Suppressor macrophage treated with lipopolysaccharide for 4 hours (primary cell): ENCODE data around the gene SLC35F3.

Source experiments
- DNase-seq: peaks from one replicate; pipeline ENCODE4 v3.0.0-alpha.2; 2020

Gene SLC35F3

DNA sequence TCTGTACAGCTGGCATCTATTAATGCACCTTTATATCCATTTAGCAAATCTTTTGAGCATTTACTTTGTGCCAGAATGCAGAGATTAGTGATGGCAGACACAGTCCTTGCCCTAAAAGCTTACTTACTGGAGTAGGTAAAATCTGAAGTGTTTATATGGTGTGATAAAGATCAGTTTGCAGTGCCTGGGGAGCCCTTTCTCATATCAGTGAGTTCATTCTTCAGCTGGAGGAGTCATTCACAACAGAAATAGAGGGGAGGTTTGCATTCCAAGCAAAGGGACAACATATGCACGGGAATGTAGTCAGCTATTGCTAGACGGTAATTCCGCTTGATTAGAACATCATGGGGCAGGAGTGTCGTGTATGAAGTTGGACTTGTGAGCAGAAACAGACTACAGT is 8.4 kb downstream of the SLC35F3 start:
- no peak for DNase-seq

DNA sequence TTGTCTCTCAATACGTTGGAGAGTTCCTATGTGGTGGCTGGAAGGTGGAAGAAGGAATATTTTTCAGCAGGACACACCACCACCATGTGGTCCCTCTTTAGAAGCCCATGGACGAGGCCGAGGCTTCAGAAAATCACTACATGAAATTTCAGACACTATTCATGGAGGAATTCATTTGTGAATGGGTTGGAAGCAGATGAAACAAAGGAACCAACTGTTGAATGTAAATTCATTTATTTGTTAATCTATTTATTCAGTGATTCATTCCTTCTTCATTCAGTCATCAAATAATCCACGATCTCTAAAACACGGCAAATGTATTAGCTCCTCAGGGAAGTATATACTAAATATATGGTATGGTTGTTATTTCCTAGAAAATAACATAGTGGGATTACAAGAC is 12.2 kb downstream of the SLC35F3 start:
- DNase-seq: no peak

DNA sequence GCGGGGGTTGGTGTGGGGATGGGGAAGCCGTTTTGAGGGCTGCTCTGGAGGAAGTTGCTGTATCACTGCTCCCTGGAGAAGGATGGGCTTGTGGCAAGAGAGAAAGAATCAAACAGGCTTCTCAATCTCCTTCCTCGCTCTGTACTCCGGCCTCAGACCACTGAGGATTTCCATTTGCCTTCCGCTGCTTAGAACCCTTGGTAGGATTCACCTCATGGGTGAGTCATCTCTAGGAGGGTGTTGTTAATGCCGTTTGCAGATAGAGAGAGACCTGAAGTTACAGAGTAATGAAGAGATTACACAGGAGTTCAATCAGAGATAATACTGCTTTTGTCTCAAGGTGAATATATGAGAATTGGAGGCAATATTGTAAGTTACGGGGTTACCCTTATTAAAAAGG is 15.3 kb downstream of the SLC35F3 start:
- DNase-seq: no peak

DNA sequence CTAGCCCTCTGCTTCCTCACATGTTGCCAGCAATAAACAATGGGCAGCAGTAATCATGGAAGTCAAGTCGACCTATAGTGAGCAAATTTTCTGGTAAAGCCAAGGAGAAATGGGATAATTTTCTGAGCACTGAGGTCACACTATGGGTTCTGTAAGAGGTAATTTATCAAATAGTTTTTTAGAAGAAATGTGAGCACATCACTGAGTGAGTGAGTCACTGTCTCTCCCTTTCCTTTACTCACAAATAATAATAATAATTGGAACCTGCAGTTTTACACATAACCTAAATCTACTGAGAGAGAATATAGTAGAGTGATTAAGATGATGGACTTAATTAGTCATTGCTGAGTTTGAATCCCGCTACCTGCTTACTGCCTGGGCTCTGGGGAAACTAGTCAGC is 23.6 kb downstream of the SLC35F3 start:
- DNase-seq: no peak

DNA sequence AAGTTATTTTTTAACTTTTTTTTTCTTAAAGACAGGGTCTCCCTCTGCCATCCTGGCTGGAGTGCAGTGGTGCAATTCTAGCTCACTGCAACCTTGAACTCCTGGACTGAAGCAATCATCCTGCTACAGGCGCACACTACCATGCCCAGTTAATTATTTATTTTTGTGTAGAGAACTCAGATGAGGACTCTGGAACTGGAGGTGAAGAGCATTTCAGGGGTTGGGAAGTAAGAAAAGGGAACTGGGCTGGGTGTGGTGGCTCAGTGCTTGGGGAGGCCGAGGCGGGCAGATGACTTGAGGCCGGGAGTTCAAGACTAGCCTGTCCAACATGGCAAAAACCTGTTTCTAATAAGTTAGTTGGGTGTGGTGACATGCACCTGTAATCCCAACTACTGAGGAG is 28.9 kb downstream of the SLC35F3 start:
- DNase-seq: no peak

DNA sequence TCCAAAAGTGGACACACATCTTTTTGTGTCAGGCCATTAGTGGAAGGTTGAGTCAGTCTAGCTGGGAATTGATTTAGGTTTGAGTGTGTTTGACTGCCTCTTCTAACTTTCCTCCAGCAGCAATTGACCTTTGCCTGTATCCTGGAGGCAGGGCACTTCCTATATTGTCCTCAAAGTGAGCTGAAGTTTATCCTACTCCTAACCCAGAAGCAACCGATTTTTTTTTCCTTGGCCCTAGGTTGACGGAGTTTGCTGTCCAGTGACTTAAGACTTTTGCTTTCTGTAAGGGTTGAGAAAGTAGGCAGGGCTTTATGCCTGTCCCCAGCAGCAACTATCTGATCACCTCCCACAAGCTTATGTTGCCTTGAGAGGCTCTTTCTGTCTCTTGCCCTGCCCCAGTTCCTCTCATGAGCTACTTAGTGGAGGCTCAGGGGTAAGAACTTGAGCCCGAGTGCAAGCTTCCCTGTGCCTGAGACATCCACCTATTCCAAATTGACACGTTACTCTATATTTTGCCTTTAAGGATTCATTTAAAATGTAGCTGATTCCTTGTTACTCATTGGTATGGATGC is 30.9 kb downstream of the SLC35F3 start:
- no peak for DNase-seq

DNA sequence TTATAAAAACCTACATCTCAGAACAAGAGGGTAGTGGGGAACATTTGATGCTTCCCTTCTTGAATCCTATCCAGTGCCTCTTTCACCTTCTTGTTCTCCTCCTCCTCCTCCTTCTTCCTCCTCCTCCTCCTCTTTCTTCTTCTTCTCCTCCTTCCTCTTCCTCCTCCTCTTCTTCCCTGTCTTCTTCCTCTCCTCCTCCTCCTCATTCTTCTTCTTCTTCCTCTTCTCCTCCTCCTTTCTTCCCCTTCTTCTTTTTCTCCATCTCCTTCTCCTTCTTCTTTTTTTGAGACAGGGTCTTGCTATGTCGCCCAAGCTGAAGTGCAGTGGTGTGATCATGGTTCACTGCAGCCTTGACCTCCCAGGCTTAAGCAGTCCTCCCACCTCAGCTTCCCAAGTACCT is 31.9 kb downstream of the SLC35F3 start:
- no peak for DNase-seq

DNA sequence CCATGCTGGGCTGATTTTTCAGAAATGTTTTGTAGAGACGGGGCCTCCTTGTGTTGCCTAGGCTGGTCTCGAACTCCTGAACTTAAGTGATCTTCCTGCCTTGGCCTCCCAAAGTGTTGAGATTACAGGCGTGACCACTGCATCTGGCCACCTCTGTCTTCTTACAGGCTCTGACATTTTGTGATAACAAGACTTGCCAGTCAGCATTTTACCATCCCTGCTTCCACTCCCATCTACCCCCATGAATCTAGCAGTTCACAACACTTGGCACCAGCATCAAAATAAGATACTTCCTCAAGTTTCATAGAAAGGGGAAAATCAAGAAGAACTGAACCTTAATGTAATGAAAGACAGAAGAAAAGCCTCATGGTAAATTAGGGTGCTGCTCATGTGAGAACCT is 32.4 kb downstream of the SLC35F3 start:
- DNase-seq: no peak

DNA sequence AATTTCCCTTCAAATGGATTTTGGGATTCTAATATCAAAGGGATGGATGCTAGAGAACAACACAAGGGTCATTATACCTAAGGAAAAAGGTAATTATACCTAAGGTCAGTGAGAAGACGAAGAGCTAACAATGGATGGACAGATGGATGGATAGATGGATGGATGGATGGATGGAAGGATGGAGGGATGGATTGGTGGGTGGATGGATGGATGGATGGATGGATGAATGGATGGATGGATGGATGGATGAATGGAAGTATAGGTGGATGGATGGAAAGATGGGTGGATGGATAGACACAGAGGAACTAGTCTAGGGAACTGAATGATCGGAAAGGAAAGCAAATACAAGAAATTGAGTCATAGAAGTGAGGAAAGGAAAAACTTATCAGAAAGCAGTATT is 34.0 kb downstream of the SLC35F3 start:
- no peak for DNase-seq

DNA sequence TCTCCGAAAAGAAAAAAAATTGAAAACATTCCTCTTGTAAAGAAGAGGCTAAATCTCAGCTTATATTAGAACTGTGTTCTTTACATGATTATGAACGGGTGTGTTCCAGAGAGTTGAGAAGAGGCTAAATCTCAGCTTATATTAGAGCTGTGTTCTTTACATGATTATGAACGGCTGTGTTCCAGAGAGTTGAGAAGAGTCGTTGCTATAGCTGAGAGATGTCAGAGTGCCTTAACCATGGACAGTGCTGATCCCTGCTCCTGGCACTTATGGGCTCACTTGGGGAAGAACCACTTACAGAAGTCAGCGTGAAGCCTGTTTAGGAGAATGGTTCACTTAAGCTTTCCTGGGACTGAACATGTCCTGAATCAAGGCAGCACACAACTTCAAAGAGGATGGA is 35.0 kb downstream of the SLC35F3 start:
- DNase-seq: no peak

DNA sequence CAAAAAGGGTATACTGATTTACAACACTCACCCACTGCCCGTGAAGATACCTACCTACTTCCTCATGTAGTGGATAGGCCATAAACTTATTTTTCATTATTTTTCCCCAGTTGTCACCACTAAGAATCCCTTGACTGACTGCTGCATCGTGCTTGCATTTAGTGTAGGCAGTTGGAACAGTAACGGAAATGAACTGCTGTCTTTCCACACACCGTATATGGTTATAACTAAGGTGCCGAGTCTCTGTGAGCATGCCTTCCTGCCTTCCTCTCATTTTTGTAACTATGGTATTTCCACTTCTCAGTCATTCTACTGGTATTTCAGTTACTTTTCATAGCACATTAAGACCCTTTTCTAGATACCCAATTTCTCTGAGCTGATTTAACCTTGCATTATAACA is 36.4 kb downstream of the SLC35F3 start:
- no peak for DNase-seq

DNA sequence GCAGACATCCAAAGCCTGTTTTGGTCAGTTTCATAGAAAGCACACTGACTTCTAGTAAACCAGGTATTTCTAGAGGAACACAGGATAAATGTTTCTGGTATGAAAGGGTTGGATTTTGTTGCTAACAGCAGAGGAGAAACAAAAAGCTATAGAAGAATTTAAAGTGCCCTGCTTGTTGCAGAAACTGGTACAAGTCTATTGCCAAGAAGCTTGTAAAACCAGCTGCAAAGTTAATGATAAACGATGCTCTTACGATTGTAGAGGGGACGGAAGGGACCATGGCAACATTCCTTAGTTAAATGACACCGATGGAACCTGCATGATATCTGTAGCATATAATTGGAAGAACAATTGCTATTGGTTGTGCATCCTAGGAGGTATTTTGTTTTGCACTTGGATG is 40.1 kb downstream of the SLC35F3 start:
- no peak for DNase-seq

DNA sequence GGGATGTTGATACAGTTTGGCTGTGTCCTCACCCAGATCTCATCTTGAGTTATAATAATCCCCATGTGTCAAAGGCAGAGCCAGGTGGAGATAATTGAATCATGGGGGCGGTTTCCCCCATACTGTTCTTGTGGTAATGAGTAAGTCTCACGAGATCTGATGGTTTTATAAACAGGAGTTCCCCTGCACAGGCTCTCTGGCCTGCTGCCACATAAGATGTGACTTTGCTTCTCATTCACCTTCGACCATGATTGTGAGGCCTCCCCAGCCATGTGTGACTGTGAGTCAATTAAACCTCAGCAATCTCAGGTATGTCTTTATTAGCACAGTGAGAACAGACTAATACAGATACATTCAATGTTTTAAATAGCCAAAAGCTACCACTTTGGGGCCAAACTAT is 41.1 kb downstream of the SLC35F3 start:
- no peak for DNase-seq

DNA sequence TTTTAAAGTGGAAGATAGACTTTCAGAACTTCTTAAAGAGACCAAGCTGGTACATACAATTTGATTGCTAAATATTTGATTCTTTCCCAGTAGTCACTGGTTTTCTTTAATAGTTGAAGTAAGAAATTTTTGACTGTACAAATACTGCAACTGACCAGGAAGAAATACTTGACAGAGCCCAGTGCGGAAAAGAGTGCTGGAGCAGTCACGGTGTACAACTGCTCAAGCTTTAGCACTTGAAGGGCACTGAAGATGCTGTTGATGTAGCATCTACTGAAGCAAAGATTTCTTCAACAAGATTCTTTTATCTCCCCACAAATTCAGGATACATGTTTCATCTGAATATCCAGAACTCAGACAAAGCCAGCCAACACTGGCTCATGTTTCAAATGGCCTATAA is 41.5 kb downstream of the SLC35F3 start:
- DNase-seq: no peak

DNA sequence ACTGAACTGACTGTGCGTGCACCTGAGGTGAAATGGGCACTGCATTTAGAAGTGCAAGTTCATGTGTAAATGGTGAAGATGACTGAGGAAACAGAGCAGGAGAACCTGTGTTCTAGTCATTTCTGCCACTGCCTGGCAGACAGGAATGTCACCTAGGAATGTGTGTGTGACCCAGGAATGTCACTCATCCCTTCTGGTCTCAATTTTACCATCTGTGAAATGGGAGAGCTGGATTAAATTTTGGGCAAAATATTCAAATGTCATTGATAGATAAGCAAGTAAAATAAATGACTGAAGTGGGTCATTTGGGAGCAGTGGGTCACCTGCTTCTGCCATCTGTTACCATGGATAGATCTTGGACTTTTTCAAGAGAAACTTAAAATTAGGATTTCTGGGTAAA is 42.2 kb downstream of the SLC35F3 start:
- DNase-seq: no peak

DNA sequence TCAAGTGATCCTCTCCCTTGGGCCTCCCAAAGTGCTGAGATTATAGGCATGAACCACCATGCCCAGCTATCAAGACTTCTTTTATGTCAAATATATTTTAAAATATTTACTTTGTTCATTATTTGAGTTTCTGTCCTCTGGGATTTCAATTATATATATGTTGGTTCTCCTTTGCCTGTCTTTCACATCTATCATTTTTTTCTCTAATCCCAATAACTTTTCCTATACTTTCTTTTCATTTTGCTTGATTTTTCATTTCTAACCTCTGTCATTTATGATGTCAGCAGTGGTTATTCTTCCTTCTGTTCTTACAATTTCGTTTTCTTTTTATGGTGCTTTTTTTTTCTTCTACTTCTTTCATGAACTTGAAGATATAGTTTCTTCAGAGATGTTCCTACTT is 47.3 kb downstream of the SLC35F3 start:
- no peak for DNase-seq

DNA sequence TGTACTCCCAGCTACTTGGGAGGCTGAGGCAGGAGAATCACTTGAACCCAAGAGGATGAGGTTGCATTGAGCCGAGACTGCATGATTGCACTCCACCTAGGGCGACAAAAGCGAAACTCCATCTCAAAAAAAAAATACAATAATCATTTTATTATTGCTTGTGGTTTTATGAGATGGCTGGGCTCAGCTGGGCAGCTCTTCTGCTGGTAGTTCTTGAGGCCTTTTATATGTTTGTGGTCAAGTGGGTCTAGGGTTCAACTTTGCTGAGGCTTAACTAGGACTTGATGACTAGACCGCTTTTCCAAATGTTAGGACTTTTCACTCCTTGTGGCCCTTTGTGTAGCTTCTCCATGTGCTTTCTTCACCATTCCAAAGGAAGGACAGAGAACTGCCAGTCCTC is 53.2 kb downstream of the SLC35F3 start:
- DNase-seq: no peak

DNA sequence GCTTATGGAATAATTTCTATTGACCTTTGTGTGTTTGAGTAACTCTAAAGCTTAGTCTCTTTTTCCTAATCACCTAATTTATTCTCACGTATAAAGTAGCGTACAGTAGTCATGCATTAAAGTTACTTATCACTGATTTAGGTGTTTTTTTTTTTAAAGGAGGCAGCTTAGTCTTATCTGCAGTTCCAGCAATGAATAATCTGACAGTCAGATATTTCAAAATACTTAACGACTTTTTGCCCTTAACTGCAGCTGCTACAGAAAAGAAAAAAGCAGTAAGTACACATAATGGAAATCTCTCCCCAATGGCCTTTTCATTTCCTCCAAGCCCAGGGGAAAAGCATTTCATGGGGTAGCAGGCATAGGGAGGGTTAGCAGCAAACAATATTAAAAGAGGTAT is 54.6 kb downstream of the SLC35F3 start:
- no peak for DNase-seq

DNA sequence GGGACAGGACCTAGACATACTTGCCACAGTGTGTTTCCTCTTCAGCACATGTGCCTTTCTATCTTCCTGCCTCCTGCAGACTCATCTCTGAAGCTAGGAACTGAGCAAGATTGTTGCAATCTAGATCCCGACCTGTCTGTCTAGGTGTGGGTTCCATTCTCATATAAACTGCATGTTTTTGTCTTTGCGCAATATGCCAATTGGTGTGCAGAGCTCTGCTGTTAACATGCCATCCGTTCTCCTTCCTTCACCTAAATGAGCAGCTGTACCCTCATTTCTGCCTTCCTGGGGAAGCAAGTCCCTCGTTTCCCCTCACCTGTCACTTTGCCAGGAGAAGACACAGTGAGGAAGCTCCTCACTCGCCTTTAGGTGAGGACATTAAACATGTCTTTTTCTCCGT is 55.5 kb downstream of the SLC35F3 start:
- no peak for DNase-seq

DNA sequence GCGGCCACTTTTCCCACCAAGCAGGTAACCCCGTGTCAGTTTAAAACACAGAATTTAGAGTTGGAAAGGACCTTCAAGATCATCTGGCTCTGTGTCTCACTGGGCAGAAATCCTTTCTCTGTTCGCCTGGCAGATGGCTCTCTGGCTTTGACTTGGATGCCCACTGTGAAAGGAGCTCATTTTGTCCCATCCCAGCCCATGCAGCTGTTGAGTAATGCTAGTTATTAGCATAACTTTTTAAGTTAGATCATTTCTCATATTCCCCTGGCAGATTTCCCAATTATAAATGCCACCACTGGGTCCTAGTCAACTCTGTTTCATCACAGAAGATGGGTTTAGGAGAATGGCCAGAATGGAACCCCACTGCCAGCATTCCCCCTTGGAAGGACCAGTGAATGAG is 55.9 kb downstream of the SLC35F3 start:
- DNase-seq: no peak

DNA sequence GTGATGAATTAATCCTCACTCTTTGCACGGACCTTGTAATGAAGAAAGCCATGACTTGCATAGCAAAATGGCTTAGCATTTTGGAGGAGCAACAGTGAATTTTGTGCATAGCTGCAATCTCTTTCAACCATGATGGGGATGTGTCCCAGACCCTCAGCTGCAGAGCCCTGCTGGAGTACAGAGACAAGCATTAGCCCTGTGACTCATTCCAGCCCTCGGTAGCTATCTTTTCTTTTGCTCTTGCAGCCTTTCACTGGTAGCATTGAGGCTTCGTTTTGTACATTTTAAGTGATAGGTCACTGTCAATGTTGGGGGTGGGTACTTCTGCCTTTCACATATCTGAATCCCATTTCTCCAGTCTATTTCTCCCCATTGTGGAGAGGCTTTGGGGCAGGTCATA is 58.4 kb downstream of the SLC35F3 start:
- no peak for DNase-seq

DNA sequence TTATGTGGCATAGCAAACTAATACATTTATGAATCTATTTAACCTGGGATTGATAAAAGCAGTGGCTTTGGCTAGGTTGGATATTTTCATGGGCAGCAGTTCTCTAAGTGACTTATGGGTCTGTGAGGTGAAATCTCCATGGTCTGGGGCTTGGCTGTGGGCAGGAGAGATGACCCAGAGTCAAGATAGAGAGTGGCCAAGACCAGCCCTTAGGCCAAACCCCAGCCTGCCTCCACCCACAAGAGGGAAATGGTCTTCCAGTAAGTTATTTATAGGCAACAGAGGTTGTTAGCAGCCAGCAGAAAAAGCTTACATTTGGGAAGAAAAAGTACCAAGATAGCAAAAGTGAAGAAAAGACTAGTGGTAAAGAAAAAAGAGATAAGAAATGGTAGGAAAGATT is 61.4 kb downstream of the SLC35F3 start:
- no peak for DNase-seq

DNA sequence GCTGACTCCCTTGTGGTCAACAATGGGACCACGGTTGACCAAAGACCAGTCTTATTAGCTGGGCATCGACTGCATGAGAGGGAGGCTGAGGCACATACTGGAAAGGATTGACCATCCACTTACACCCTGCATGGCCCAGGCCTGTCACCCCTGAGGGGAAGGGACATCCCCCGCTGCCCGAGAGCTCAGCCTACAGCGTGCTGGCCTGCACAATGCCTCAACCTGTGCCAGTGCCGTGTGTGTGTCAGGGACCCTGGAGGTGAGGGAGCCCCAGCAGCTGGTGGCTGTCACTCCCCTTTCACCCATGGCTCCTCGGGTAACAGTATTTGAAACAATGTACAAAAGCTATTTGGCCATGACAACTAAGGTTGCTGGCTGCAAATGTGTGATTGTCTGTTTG is 67.3 kb downstream of the SLC35F3 start:
- DNase-seq: no peak

DNA sequence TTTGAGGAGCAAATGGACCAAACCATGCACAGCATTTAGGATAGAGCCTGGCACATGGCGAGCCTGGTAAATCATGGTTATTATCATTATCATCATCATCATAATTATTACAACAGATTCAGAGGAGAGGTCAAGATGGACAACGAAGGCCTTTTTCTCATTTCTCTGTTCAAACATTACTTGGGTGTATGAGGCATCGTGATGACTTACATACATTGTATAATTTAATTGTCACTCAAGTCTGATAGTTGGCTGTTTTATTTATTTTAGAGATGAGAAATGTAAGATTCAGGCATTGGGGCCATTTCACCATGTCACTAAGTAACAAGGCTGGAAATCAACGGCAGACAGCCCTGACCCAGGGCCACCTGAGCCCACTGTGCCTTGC is 68.1 kb downstream of the SLC35F3 start:
- DNase-seq: no peak

DNA sequence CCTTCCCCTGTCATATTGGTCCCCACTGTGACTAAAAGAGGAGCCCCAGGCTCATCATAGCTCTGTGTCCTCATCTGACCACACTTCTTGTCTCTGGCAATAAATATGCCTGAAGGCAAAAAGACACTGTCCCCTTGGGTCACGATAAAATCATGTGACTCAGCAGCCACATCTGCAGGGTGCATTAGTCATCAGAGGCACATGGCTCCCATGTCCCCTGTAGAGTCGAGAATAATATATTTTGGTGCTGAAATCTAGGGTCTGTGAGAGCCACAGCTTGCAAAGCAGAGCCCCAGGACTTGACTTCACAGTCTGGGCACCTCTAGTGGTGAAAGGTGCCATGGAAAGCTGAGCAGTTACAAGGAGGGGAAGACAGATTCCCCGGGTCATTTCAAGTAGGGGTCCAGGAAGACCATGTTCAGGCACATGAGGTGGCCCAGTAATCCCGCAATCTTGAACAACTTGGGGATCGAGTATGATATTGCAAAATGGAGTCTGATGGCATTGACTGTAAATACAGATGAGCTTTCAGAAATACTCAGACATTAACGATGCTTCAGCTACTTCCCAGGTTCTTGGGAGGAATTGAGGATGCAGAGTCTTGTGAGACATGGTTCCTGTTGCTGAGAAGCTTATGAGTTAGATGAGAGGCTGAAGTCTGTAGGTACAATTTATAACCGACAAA is 68.6 kb downstream of the SLC35F3 start:
- DNase-seq: no peak

DNA sequence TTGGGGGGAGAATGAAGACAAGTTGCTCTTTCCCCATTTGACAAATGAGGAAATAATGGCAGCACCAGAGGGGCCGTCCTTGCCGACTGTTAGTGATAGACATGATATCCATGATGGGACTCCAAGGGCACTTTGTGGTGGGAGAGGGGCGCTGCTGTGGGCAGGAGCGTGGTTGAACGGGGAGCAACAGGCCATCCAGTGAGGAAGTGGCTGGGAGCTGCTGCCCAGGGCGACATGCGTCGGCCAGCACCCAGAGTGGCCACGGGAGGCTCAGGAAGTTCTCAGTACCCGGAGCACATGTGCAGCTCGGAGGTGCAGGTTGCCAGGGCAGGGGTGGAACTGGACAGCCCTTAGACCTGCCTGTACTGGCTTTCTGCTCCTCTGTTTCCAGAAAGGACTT is 71.0 kb downstream of the SLC35F3 start:
- no peak for DNase-seq
